K562 (cell line): ENCODE results near the gene CRAMP1. TPM values are rescaled to one million over a fixed set of nuclear protein-coding genes. Genes with fewer than 3 reads are reported as not detected.

Experiments
- ATAC-seq: fragments of 200-7000 bp; cut with Tn5 transposase; 3 replicates; pipeline ENCODE4 v1.9.1; 2020; ENCODE audit warnings: moderate library complexity
- BruUV-seq: library from RNA; stranded (reverse); fragments of 400-500 nt; replicated peaks from 2 replicates; lab custom pipeline; 2021; lab: Mats Ljungman, UMichigan
- CTCF ChIA-PET: fragments of 300-600 bp; formaldehyde crosslinking; extraction: SDS; loops from one replicate; lab custom pipeline; 2021; ENCODE audit warnings: low intra/inter-chr PET ratio; lab: Yijun Ruan, JAX
- POLR2A ChIA-PET: fragments of 300-600, 350-650 bp; sonication (Branson Sonifier 250); formaldehyde crosslinking; extraction: SDS; loops from one replicate; lab custom pipeline; 2021; ENCODE audit warnings: antibody characterized with exemption, inconsistent platforms; lab: Yijun Ruan, JAX
- DNase-seq, 4 experiments: peaks; one replicate each; pipeline versions ENCODE4 v3.0.0 to v3.0.0-alpha.2; 2011 to 2018; ENCODE audit warnings: low spot score in 3 of 4, mixed read lengths in 3 of 4; ENCODE audit errors: extremely low read depth in 1 of 4
- FAIRE-seq: peaks from 2 replicates; lab custom pipeline; 2011; peaks lifted over from hg19 to GRCh38; lab: Jason Lieb, UNC
- H2AFZ ChIP-seq: 2 replicates; pipeline ENCODE4 v1.6.0; 2011; ENCODE audit warnings: low read depth, low read length, control low read depth, inconsistent platforms
- H3K27ac ChIP-seq: fragments of 200-600 bp; 3 replicates; pipeline ENCODE4 v1.8.0; 2011; ENCODE audit warnings: low read depth, mild to moderate bottlenecking, control low read depth, inconsistent platforms, low read length, moderate library complexity, mixed read lengths; ENCODE audit errors: extremely low read depth
- H3K27me3 ChIP-seq, 2 experiments: fragments of 300-600 bp in 1 of 2; 2 replicates in 1 of 2; 3 replicates in 1 of 2; pipeline versions ENCODE4 v1.6.0 to v1.8.0; 2011; ENCODE audit warnings: inconsistent platforms in 2 of 2, low read length in 2 of 2, mild to moderate bottlenecking in 1 of 2, mixed read lengths in 1 of 2, moderate library complexity in 1 of 2; ENCODE audit not compliant: control insufficient read depth in 2 of 2, insufficient read depth in 2 of 2
- H3K36me3 ChIP-seq: fragments of 300-600 bp; 3 replicates; pipeline ENCODE4 v1.8.0; 2011; ENCODE audit warnings: mild to moderate bottlenecking, low read length, inconsistent platforms; ENCODE audit not compliant: control insufficient read depth, insufficient read depth
- H3K4me1 ChIP-seq, 2 experiments: fragments of 200-600 bp in 1 of 2; replicated peaks in 1 of 2; 2 replicates in 1 of 2; 3 replicates in 1 of 2; pipeline versions ENCODE4 v1.5.1 to v1.8.0; 2011; ENCODE audit warnings: inconsistent platforms in 2 of 2, low read length in 2 of 2, mild to moderate bottlenecking in 1 of 2, mixed read lengths in 1 of 2, moderate library complexity in 1 of 2; ENCODE audit not compliant: control insufficient read depth in 2 of 2, insufficient read depth in 2 of 2
- H3K4me2 ChIP-seq: 2 replicates; pipeline ENCODE4 v1.6.1; 2011; ENCODE audit warnings: low read length, control low read depth, inconsistent platforms, mixed read lengths; ENCODE audit not compliant: insufficient read depth
- H3K4me3 ChIP-seq: fragments of 200-600 bp; sonication (generic), shearing (Covaris generic); 2 replicates; pipeline ENCODE4 v1.5.1; 2016; ENCODE audit warnings: control low read depth, inconsistent platforms
- H3K79me2 ChIP-seq: fragments of 200-600 bp; 3 replicates; pipeline ENCODE4 v1.8.0; 2011; ENCODE audit warnings: low read length, inconsistent platforms; ENCODE audit not compliant: control insufficient read depth, insufficient read depth
- H3K9ac ChIP-seq, 2 experiments: 2 replicates each; pipeline versions ENCODE4 v1.6.0 to v1.6.1; 2011; ENCODE audit warnings: low read depth in 2 of 2, low read length in 2 of 2, control low read depth in 1 of 2, inconsistent platforms in 1 of 2, mild to moderate bottlenecking in 1 of 2, mixed read lengths in 1 of 2; ENCODE audit not compliant: insufficient read depth in 1 of 2
- H3K9me1 ChIP-seq: one replicate; pipeline ENCODE4 v1.6.0; 2011; ENCODE audit warnings: inconsistent platforms, mild to moderate bottlenecking, low read length, moderate library complexity; ENCODE audit not compliant: control insufficient read depth, insufficient read depth
- H3K9me3 ChIP-seq: replicated peaks from 2 replicates; pipeline ENCODE4 v1.5.1; 2011; ENCODE audit warnings: low read depth, low read length, inconsistent platforms; ENCODE audit not compliant: control insufficient read depth, insufficient read depth
- H4K20me1 ChIP-seq: replicated peaks from 2 replicates; pipeline ENCODE4 v1.6.1; 2011; ENCODE audit warnings: low read length, inconsistent platforms, mixed read lengths; ENCODE audit not compliant: control insufficient read depth, insufficient read depth
- CAMTA2 ChIP-seq: fragments of 250-450 bp; sonication (Bioruptor Pico); conservative IDR thresholded peaks from 2 replicates; pipeline ENCODE4 v1.5.1; 2022
- CBX1 ChIP-seq: sonication (generic); IDR thresholded peaks from 2 replicates; pipeline ENCODE4 v1.6.1; 2016; ENCODE audit warnings: antibody characterized with exemption, low read depth, mild to moderate bottlenecking
- CSDE1 ChIP-seq, 2 experiments: fragments of 450-650 bp; IDR thresholded peaks; 2 replicates each; pipeline ENCODE4 v1.6.1; 2016; ENCODE audit warnings: mild to moderate bottlenecking in 1 of 2
- HEY1 ChIP-seq: fragments of 250-450 bp; sonication (Bioruptor Pico); IDR thresholded peaks from 2 replicates; pipeline ENCODE4 v1.5.0; 2020; ENCODE audit warnings: mild to moderate bottlenecking, moderate library complexity, borderline replicate concordance
- NONO ChIP-seq, 2 experiments: fragments of 200-400 bp in 1 of 2; fragments of 450-650 bp in 1 of 2; formaldehyde crosslinking in 1 of 2; IDR thresholded peaks; 2 replicates each; pipeline ENCODE4 v1.6.1; 2017; ENCODE audit warnings: low read depth in 2 of 2, mild to moderate bottlenecking in 2 of 2, moderate library complexity in 2 of 2, low read length in 1 of 2
- POLR3G ChIP-seq: IDR thresholded peaks from 2 replicates; pipeline ENCODE4 v1.6.1; 2011; ENCODE audit not compliant: insufficient read length, insufficient replicate concordance; ENCODE audit errors: extremely low read depth
- ZNF165 ChIP-seq: fragments of 250-450 bp; sonication (Bioruptor Pico); IDR thresholded peaks from 2 replicates; pipeline ENCODE4 v1.4.0; 2020; ENCODE audit warnings: borderline replicate concordance
- ZNF212 ChIP-seq: fragments of 450-650 bp; formaldehyde crosslinking; IDR thresholded peaks from 2 replicates; pipeline ENCODE4 v1.4.0; 2020; ENCODE audit warnings: mild to moderate bottlenecking
- ZNF24 ChIP-seq: fragments of 450-650 bp; IDR thresholded peaks from 2 replicates; pipeline ENCODE4 v1.6.1; 2016
- WGBS: fragments of 100-300 bp; shearing (Covaris generic); methylation state at CpG from one replicate; pipeline ENCODE4 v1.1.6; 2016; ENCODE audit warnings: low coverage, mixed read lengths; ENCODE audit not compliant: insufficient coverage; ENCODE audit errors: missing lambda C conversion rate; 5-methylcytosine and 5-hydroxymethylcytosine counted together
- in situ Hi-C: fragments of 300-500 bp; cut with MboI; formaldehyde crosslinking; loops from 4 replicates; pipeline ENCODE4 v1.15.0; 2018; ENCODE audit warnings: inconsistent platforms, mixed read lengths
- intact Hi-C: fragments of 100-400 bp; cut with micrococcal nuclease; formaldehyde crosslinking; loops from 2 replicates; pipeline ENCODE4 v1.14.2; 2022
- polyA plus RNA-seq, 8 experiments: library from polyadenylated mRNA; depleted of rRNA in 4 of 8; stranded (reverse) in 5 of 8; unstranded in 3 of 8; fragments of >200 nt; fragmentation: Nextera tagmentation in 2 of 8; fragmentation: Illumina TruSeq in 1 of 8; extraction: Ambion mirVana in 2 of 8; extraction: Trizol in 1 of 8; gene quantifications; 2 replicates each; pipeline versions ENCODE4 v1.2.1 to v1.2.3, GENCODE V29; 2011 to 2014; ENCODE audit warnings: inconsistent platforms in 1 of 8, missing spikeins in 1 of 8
- total RNA-seq, 7 experiments: library from RNA; depleted of rRNA in 6 of 7; stranded (reverse); fragments of >200 nt in 6 of 7; fragmentation: Illumina TruSeq in 2 of 7; extraction: Trizol in 2 of 7; gene quantifications; 2 replicates each; pipeline versions ENCODE4 v1.2.1 to v1.2.3, GENCODE V29; 2011 to 2021; ENCODE audit warnings: low replicate concordance in 1 of 7
- TF ChIP-seq, protein P1 (sequence below), 2 experiments: fragments of 250-450 bp in 1 of 2; fragments of 450-650 bp in 1 of 2; sonication (Bioruptor Pico) in 1 of 2; IDR thresholded peaks; 2 replicates each; pipeline versions ENCODE4 v1.6.1 to v1.8.0; 2016 to 2021; ENCODE audit warnings: mild to moderate bottlenecking in 2 of 2, moderate library complexity in 2 of 2, missing compliant biosample characterization in 1 of 2, missing genetic modification characterization in 1 of 2
- TF ChIP-seq, protein P2 (sequence below): fragments of 250-450 bp; sonication (Bioruptor Pico); IDR thresholded peaks from 2 replicates; pipeline ENCODE4 v1.5.1; 2021; ENCODE audit warnings: mild to moderate bottlenecking
- TF ChIP-seq, protein P3 (sequence below): fragments of 200-800 bp; sonication (Bioruptor generic); IDR thresholded peaks from 2 replicates; pipeline ENCODE4 v1.6.1; 2016; ENCODE audit warnings: missing genetic modification characterization, missing compliant biosample characterization

The CRAMP1 gene
- total and polyA plus RNA-seq, 9 of the 15 experiments (the other 6 are each of a cell fraction or from before 2014, with no cell fraction given): 0.52 to 20.8 (median 7.5) TPM

DNA sequence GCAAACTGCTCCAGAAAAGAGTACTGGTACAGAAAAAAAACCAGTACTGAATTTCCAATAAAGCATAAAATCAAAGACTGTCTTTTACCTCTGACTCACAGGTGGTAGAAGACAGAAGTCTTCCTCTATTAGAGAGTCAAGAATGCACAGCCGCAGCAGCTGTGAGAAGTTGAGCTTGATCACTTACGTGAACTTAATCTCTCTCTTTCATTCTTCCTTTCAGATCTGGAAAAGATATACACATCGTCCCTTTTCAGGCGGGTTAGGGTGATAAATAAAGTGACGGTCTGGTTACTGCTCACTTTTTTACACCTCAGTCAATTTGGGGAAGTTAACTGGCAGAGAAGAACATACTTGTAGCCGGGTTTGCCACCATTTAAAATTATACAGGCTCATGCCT is 4.2 kb upstream of the CRAMP1 start:
- no peaks in the 10 kb centered on the region for H3K9me3 ChIP-seq
- no peak for FAIRE-seq
- no peak for ATAC-seq
- ChIA-PET POLR2A (no interaction called here), CTCF (no interaction called here)
- H3K27me3 ChIP-seq: no peaks in the 10 kb centered on the region
- no TSS peak for BruUV-seq
- no peak overlapping the region for H3K4me2 ChIP-seq
- no peak overlapping the region for H2AFZ ChIP-seq
- no peak overlapping the region for H3K27ac ChIP-seq
- H4K20me1 ChIP-seq: no peaks in the 10 kb centered on the region; the same call in 1 of the 2 replicates
- H3K4me3 ChIP-seq: no peak overlapping the region
- DNase-seq: no peak
- no peaks in the 10 kb centered on the region for H3K9me1 ChIP-seq
- peaks cover 15% of the 10 kb centered on the region for H3K79me2 ChIP-seq
- H3K36me3 ChIP-seq: peaks cover 6% of the 10 kb centered on the region; the same call in 2 of the 3 replicates
- no peak overlapping the region for H3K9ac ChIP-seq
- 44% methylated on average over 6 of the region's 6 CpGs for WGBS
- TF ChIP-seq, protein P1, sequence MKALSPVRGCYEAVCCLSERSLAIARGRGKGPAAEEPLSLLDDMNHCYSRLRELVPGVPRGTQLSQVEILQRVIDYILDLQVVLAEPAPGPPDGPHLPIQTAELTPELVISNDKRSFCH (CRISPR knock-in tag; IDR thresholded peaks at IDR 0.05): no peak
- TF ChIP-seq, protein P1 (tag; IDR thresholded peaks at IDR 0.05): no peak
- TF ChIP-seq, protein P2, sequence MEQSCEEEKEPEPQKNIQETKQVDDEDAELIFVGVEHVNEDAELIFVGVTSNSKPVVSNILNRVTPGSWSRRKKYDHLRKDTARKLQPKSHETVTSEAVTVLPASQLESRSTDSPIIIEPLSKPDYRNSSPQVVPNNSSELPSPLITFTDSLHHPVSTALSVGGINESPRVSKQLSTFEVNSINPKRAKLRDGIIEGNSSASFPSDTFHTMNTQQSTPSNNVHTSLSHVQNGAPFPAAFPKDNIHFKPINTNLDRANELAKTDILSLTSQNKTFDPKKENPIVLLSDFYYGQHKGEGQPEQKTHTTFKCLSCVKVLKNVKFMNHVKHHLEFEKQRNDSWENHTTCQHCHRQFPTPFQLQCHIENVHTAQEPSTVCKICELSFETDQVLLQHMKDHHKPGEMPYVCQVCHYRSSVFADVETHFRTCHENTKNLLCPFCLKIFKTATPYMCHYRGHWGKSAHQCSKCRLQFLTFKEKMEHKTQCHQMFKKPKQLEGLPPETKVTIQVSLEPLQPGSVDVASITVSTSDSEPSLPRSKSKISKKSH: no peak
- TF ChIP-seq NONO (IDR thresholded peaks at IDR 0.05; ENCODE audit: low read depth in 2 of 2, low read length in 1 of 2) (no peak), ZNF165 (CRISPR knock-in tag) (no peak), CBX1 (no peak), CAMTA2 (no peak), ZNF212 (CRISPR knock-in tag) (no peak), HEY1 (no peak), ZNF24 (no peak), POLR3G (no peak), CSDE1 (IDR thresholded peaks at IDR 0.05) (no peak)
- TF ChIP-seq, protein P3, sequence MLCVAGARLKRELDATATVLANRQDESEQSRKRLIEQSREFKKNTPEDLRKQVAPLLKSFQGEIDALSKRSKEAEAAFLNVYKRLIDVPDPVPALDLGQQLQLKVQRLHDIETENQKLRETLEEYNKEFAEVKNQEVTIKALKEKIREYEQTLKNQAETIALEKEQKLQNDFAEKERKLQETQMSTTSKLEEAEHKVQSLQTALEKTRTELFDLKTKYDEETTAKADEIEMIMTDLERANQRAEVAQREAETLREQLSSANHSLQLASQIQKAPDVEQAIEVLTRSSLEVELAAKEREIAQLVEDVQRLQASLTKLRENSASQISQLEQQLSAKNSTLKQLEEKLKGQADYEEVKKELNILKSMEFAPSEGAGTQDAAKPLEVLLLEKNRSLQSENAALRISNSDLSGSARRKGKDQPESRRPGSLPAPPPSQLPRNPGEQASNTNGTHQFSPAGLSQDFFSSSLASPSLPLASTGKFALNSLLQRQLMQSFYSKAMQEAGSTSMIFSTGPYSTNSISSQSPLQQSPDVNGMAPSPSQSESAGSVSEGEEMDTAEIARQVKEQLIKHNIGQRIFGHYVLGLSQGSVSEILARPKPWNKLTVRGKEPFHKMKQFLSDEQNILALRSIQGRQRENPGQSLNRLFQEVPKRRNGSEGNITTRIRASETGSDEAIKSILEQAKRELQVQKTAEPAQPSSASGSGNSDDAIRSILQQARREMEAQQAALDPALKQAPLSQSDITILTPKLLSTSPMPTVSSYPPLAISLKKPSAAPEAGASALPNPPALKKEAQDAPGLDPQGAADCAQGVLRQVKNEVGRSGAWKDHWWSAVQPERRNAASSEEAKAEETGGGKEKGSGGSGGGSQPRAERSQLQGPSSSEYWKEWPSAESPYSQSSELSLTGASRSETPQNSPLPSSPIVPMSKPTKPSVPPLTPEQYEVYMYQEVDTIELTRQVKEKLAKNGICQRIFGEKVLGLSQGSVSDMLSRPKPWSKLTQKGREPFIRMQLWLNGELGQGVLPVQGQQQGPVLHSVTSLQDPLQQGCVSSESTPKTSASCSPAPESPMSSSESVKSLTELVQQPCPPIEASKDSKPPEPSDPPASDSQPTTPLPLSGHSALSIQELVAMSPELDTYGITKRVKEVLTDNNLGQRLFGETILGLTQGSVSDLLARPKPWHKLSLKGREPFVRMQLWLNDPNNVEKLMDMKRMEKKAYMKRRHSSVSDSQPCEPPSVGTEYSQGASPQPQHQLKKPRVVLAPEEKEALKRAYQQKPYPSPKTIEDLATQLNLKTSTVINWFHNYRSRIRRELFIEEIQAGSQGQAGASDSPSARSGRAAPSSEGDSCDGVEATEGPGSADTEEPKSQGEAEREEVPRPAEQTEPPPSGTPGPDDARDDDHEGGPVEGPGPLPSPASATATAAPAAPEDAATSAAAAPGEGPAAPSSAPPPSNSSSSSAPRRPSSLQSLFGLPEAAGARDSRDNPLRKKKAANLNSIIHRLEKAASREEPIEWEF: no peak
- in situ Hi-C loops (no loop called here), intact Hi-C loops (no loop called here)
- H3K4me1 ChIP-seq: peaks cover 3 to 29% of the 10 kb centered on the region in 2 experiments; a peak in 4 of 5 replicates
